Keratinocyte (primary cell): ENCODE data around the gene NUDT9.

Source experiments
- CTCF ChIP-seq, 3 experiments: IDR thresholded peaks in 1 of 3; conservative IDR thresholded peaks in 1 of 3; optimal IDR thresholded peaks in 1 of 3; 2 replicates in 2 of 3; 3 replicates in 1 of 3; pipeline versions ENCODE3 to v1.5.1; 2011; ENCODE audit warnings: low read length in 3 of 3, mild to moderate bottlenecking in 3 of 3, moderate library complexity in 2 of 3, control low read depth in 1 of 3, inconsistent platforms in 1 of 3; ENCODE audit not compliant: insufficient read depth in 2 of 3; ENCODE audit errors: extremely low read depth in 1 of 3
- EZH2 ChIP-seq: IDR thresholded peaks from one replicate; pipeline ENCODE4 v1.6.1; 2012; ENCODE audit warnings: inconsistent platforms, mild to moderate bottlenecking, low read length, moderate library complexity

GRCh38 chr4:87420276-87420830 lies 2.0 kb upstream of the NUDT9 start:
- TF ChIP-seq CTCF (optimal IDR thresholded peaks at IDR 0.05 in 1 of 3, IDR thresholded peaks at IDR 0.05 in 1 of 3, conservative IDR thresholded peaks at IDR 0.05 in 1 of 3; ENCODE audit: extremely low read depth in 1 of 3, insufficient read depth in 2 of 3, low read length in 3 of 3) (no peak), EZH2 (no peak)
